Left renal pelvis (tissue), 4 donors: ENCODE measurements around the gene OTOP1. TPM values are rescaled to one million over a fixed set of nuclear protein-coding genes. Genes with fewer than 3 reads are reported as not detected.
"Not testable (repeated sequence)": the region's sequence is repeated elsewhere in the genome, so short reads cannot be mapped to it uniquely, and the experiment has no call there.

Source experiments
- DNase-seq, 4 donors: peaks; one replicate each; pipeline ENCODE4 v3.0.0-alpha.2; 2013; ENCODE audit warnings: low read depth in 4 of 4, low spot score in 3 of 4
- polyA plus RNA-seq, 4 donors: library from polyadenylated mRNA; unstranded; fragments of 120-200 nt; gene quantifications; one replicate each; pipeline ENCODE4 v1.2.1, GENCODE V29; 2013; ENCODE audit not compliant: insufficient read length in 4 of 4

The OTOP1 gene
- polyA plus RNA-seq, 4 donors, result not detected

- not testable (repeated sequence) for DNase-seq
These were observed 12.8 kb upstream of the OTOP1 start for GRCh38 chr4:4239551-4239950.

- no peak for DNase-seq
These were observed 6.9 kb upstream of the OTOP1 start for GRCh38 chr4:4233610-4234009.

- DNase-seq, result no peak
These were observed 1.6 kb upstream of the OTOP1 start for GRCh38 chr4:4228356-4228668.

GRCh38 chr4:4227510-4228355 is 1.0 kb upstream of the OTOP1 start:
- no peak for DNase-seq

- DNase-seq, result no peak
These were observed 669 bp downstream of the OTOP1 start for GRCh38 chr4:4225915-4226605.

GRCh38 chr4:4217113-4217512 is 9.6 kb downstream of the OTOP1 start:
- no peak for DNase-seq

- no peak for DNase-seq
These were observed 10.1 kb downstream of the OTOP1 start for GRCh38 chr4:4216648-4217047.

GRCh38 chr4:4213674-4214073 is 13.1 kb downstream of the OTOP1 start:
- DNase-seq, result not testable (repeated sequence)

GRCh38 chr4:4206204-4206603 is 20.5 kb downstream of the OTOP1 start:
- DNase-seq, result no peak

- DNase-seq, result no peak
These were observed 22.4 kb downstream of the OTOP1 start for GRCh38 chr4:4204401-4204745.

GRCh38 chr4:4203688-4204400 is 22.9 kb downstream of the OTOP1 start:
- no peak for DNase-seq

GRCh38 chr4:4202510-4202909 is 24.2 kb downstream of the OTOP1 start:
- no peak for DNase-seq

- no peak for DNase-seq
These were observed 26.1 kb downstream of the OTOP1 start for GRCh38 chr4:4200624-4201023.

GRCh38 chr4:4195354-4195753 is 31.4 kb downstream of the OTOP1 start:
- no peak for DNase-seq

GRCh38 chr4:4188557-4188956 is 38.2 kb downstream of the OTOP1 start:
- DNase-seq, result not testable (repeated sequence)

GRCh38 chr4:4185528-4185927 is 41.2 kb downstream of the OTOP1 start:
- no peak for DNase-seq

GRCh38 chr4:4182835-4183568 is 43.7 kb downstream of the OTOP1 start:
- peak in 1 of 4 donors; percentile 11 for DNase-seq

GRCh38 chr4:4170596-4171150 is 56.1 kb downstream of the OTOP1 start:
- DNase-seq, result no peak

- not testable (repeated sequence) for DNase-seq
These were observed 58.5 kb downstream of the OTOP1 start for GRCh38 chr4:4167981-4168780.

GRCh38 chr4:4166986-4167385 is 59.7 kb downstream of the OTOP1 start:
- DNase-seq, result peak in 1 of 4 donors; percentile 10
